Muscle layer of duodenum (tissue), 2 donors: Measurements from ENCODE around the gene BTNL2.

Source experiments
- H3K27ac ChIP-seq: one replicate; pipeline ENCODE4 v1.7.0; 2013; ENCODE audit warnings: mild to moderate bottlenecking, low read length
- H3K27me3 ChIP-seq: one replicate; pipeline ENCODE4 v1.7.0; 2013; ENCODE audit warnings: low read depth, mild to moderate bottlenecking, control low read depth, low read length
- H3K36me3 ChIP-seq, 2 donors: one replicate each; pipeline ENCODE4 v1.7.0; 2013; ENCODE audit warnings: low read length in 2 of 2, control low read depth in 1 of 2, mild to moderate bottlenecking in 1 of 2; ENCODE audit not compliant: insufficient read depth in 2 of 2, control insufficient read depth in 1 of 2
- H3K4me1 ChIP-seq, 2 donors: one replicate each; pipeline ENCODE4 v1.7.0; 2013; ENCODE audit warnings: low read length in 2 of 2, mild to moderate bottlenecking in 2 of 2, control low read depth in 1 of 2, moderate library complexity in 1 of 2; ENCODE audit not compliant: insufficient read depth in 2 of 2, control insufficient read depth in 1 of 2
- H3K4me3 ChIP-seq, 2 donors: one replicate each; pipeline ENCODE4 v1.7.0; 2013; ENCODE audit warnings: low read length in 2 of 2, low read depth in 1 of 2, mild to moderate bottlenecking in 1 of 2
- H3K9me3 ChIP-seq, 2 donors: one replicate each; pipeline ENCODE4 v1.7.0; 2013; ENCODE audit warnings: low read length in 2 of 2, control low read depth in 1 of 2, mild to moderate bottlenecking in 1 of 2; ENCODE audit not compliant: control insufficient read depth in 1 of 2
- donor health status: healthy.

Gene BTNL2

GRCh38 chr6:32413427-32414047, 6.6 kb upstream of the BTNL2 start:
- H3K4me1 ChIP-seq = no peaks in the 10 kb centered on the region
- H3K27ac ChIP-seq = no peak overlapping the region
- no peak overlapping the region for H3K4me3 ChIP-seq
- peaks cover 13% of the 10 kb centered on the region for H3K27me3 ChIP-seq
- no peaks in the 10 kb centered on the region for H3K9me3 ChIP-seq
- no peaks in the 10 kb centered on the region for H3K36me3 ChIP-seq

GRCh38 chr6:32411566-32412327, 4.8 kb upstream of the BTNL2 start:
- Histone ChIP-seq H3K27me3 (peaks cover 13% of the 10 kb centered on the region), H3K36me3 (no peaks in the 10 kb centered on the region), H3K27ac (no peak overlapping the region), H3K4me1 (no peaks in the 10 kb centered on the region), H3K4me3 (no peak overlapping the region), H3K9me3 (no peaks in the 10 kb centered on the region)

- Histone ChIP-seq H3K27ac (no peak overlapping the region), H3K9me3 (no peaks in the 10 kb centered on the region), H3K4me3 (no peak overlapping the region), H3K36me3 (no peaks in the 10 kb centered on the region), H3K27me3 (peaks cover 13% of the 10 kb centered on the region), H3K4me1 (no peaks in the 10 kb centered on the region)
Observed at GRCh38 chr6:32410906-32411305, 3.9 kb upstream of the BTNL2 start.

GRCh38 chr6:32406197-32406596, 784 bp downstream of the BTNL2 start:
- Histone ChIP-seq H3K4me3 (no peak overlapping the region), H3K27me3 (no peaks in the 10 kb centered on the region), H3K9me3 (no peaks in the 10 kb centered on the region), H3K27ac (no peak overlapping the region), H3K36me3 (no peaks in the 10 kb centered on the region), H3K4me1 (no peaks in the 10 kb centered on the region)

- no peaks in the 10 kb centered on the region for H3K4me1 ChIP-seq
- H3K4me3 ChIP-seq = no peak overlapping the region
- H3K27ac ChIP-seq = no peak overlapping the region
- no peaks in the 10 kb centered on the region for H3K36me3 ChIP-seq
- no peaks in the 10 kb centered on the region for H3K9me3 ChIP-seq
- no peaks in the 10 kb centered on the region for H3K27me3 ChIP-seq
Observed at GRCh38 chr6:32405656-32406055, 1.3 kb downstream of the BTNL2 start.

GRCh38 chr6:32402812-32403211, 4.2 kb downstream of the BTNL2 start:
- no peaks in the 10 kb centered on the region for H3K27me3 ChIP-seq
- H3K36me3 ChIP-seq = no peaks in the 10 kb centered on the region
- no peaks in the 10 kb centered on the region for H3K9me3 ChIP-seq
- no peaks in the 10 kb centered on the region for H3K4me1 ChIP-seq
- H3K27ac ChIP-seq = no peak overlapping the region
- no peak overlapping the region for H3K4me3 ChIP-seq

GRCh38 chr6:32401284-32401963, 5.6 kb downstream of the BTNL2 start:
- H3K27me3 ChIP-seq = no peaks in the 10 kb centered on the region
- H3K4me3 ChIP-seq = no peak overlapping the region
- H3K4me1 ChIP-seq = no peaks in the 10 kb centered on the region
- H3K36me3 ChIP-seq = no peaks in the 10 kb centered on the region
- no peak overlapping the region for H3K27ac ChIP-seq
- H3K9me3 ChIP-seq = no peaks in the 10 kb centered on the region

GRCh38 chr6:32397252-32397920, 9.6 kb downstream of the BTNL2 start:
- Histone ChIP-seq H3K27me3 (no peaks in the 10 kb centered on the region), H3K27ac (no peak overlapping the region), H3K4me1 (no peaks in the 10 kb centered on the region), H3K4me3 (no peak overlapping the region), H3K9me3 (no peaks in the 10 kb centered on the region), H3K36me3 (no peaks in the 10 kb centered on the region)

- Histone ChIP-seq H3K27ac (no peak overlapping the region), H3K4me1 (no peaks in the 10 kb centered on the region), H3K9me3 (no peaks in the 10 kb centered on the region), H3K4me3 (no peak overlapping the region), H3K27me3 (no peaks in the 10 kb centered on the region), H3K36me3 (no peaks in the 10 kb centered on the region)
Observed at GRCh38 chr6:32396028-32396427, 11.0 kb downstream of the BTNL2 start.

- H3K27ac ChIP-seq = peak overlapping the region; percentile 40
- no peaks in the 10 kb centered on the region for H3K9me3 ChIP-seq
- H3K27me3 ChIP-seq = no peaks in the 10 kb centered on the region
- no peaks in the 10 kb centered on the region for H3K4me1 ChIP-seq
- no peaks in the 10 kb centered on the region for H3K36me3 ChIP-seq
- H3K4me3 ChIP-seq = no peak overlapping the region
Observed at GRCh38 chr6:32393665-32394420, 13.1 kb downstream of the BTNL2 start.

GRCh38 chr6:32391505-32391904, 15.5 kb downstream of the BTNL2 start:
- no peaks in the 10 kb centered on the region for H3K36me3 ChIP-seq
- no peaks in the 10 kb centered on the region for H3K27me3 ChIP-seq
- H3K9me3 ChIP-seq = no peaks in the 10 kb centered on the region
- peaks cover 0 to 7% of the 10 kb centered on the region in 2 donors for H3K4me1 ChIP-seq
- H3K27ac ChIP-seq = no peak overlapping the region
- H3K4me3 ChIP-seq = no peak overlapping the region
